NCI-H1694 (cell line): ENCODE data around the gene CHSY1.
"Not testable (repeated sequence)": the region's sequence is repeated elsewhere in the genome, so short reads cannot be mapped to it uniquely, and the experiment has no call there.

Source experiments
- DNase-seq: peaks from one replicate; lab custom pipeline; 2025; lab: John Stamatoyannopoulos, UW

Gene CHSY1

GRCh38 chr15:101251830-101252820 lies at the start of gene CHSY1:
TSS of gene CHSY1 (minus strand) at chr15:101252048. CDS start at chr15:101251456, 592 bp downstream.
- DNase-seq: no peak

GRCh38 chr15:101296418-101297405 lies 44.9 kb upstream of the CHSY1 start:
- DNase-seq: no peak

GRCh38 chr15:101295607-101296161 lies 43.8 kb upstream of the CHSY1 start:
- DNase-seq: no peak

- peak; percentile 84 for DNase-seq
Observed at GRCh38 chr15:101294731-101295606, 43.1 kb upstream of the CHSY1 start, which contains the start of gene SNRPA1. TSS of gene SNRPA1 (minus strand) at chr15:101295248. CDS start at chr15:101295178, 70 bp downstream.

- no peak for DNase-seq
Observed at GRCh38 chr15:101293122-101293521, 41.3 kb upstream of the CHSY1 start.

- peak; percentile 26 for DNase-seq
Observed at GRCh38 chr15:101288905-101289513, 37.2 kb upstream of the CHSY1 start.

GRCh38 chr15:101287342-101287741 lies 35.5 kb upstream of the CHSY1 start:
- not testable (repeated sequence) for DNase-seq

- DNase-seq: no peak
Observed at GRCh38 chr15:101286471-101287114, 34.7 kb upstream of the CHSY1 start.

- no peak for DNase-seq
Observed at GRCh38 chr15:101283931-101284330, 32.1 kb upstream of the CHSY1 start.

GRCh38 chr15:101280007-101280406 lies 28.2 kb upstream of the CHSY1 start:
- DNase-seq: no peak

- no peak for DNase-seq
Observed at GRCh38 chr15:101277943-101278564, 26.2 kb upstream of the CHSY1 start.

GRCh38 chr15:101277038-101277822 lies 25.4 kb upstream of the CHSY1 start, which contains the start of gene SELENOS:
TSS of gene SELENOS (minus strand) at chr15:101277485. CDS start at chr15:101277417, 68 bp downstream.
- DNase-seq: peak; percentile 50

- DNase-seq: no peak
Observed at GRCh38 chr15:101276501-101277037, 24.7 kb upstream of the CHSY1 start.

GRCh38 chr15:101275018-101275417 lies 23.2 kb upstream of the CHSY1 start:
- no peak for DNase-seq

GRCh38 chr15:101273534-101273933 lies 21.7 kb upstream of the CHSY1 start:
- DNase-seq: no peak

- no peak for DNase-seq
Observed at GRCh38 chr15:101272584-101272983, 20.7 kb upstream of the CHSY1 start.

GRCh38 chr15:101269479-101270223 lies 17.8 kb upstream of the CHSY1 start:
- no peak for DNase-seq
